Hepatocyte (in vitro differentiated cells): Measurements from ENCODE around the gene HEMK1. TPM values are rescaled to one million over a fixed set of nuclear protein-coding genes. Genes with fewer than 3 reads are reported as not detected.

ENCODE experiments used
- DNase-seq: peaks from one replicate; pipeline ENCODE4 v3.0.0-alpha.2; 2016; ENCODE audit warnings: low spot score
- H2AFZ ChIP-seq: fragments of 200-600 bp; sonication (generic); 2 replicates; pipeline ENCODE4 v1.6.0; 2016; ENCODE audit warnings: antibody characterized with exemption, mild to moderate bottlenecking
- H3K27ac ChIP-seq: fragments of 200-600 bp; sonication (generic); 2 replicates; pipeline ENCODE4 v1.5.1; 2016; ENCODE audit warnings: mild to moderate bottlenecking
- H3K27me3 ChIP-seq: fragments of 200-600 bp; sonication (generic); 2 replicates; pipeline ENCODE4 v1.6.1; 2016
- H3K36me3 ChIP-seq: fragments of 200-600 bp; sonication (generic); replicated peaks from 2 replicates; pipeline ENCODE4 v1.5.1; 2016; ENCODE audit warnings: low read depth; ENCODE audit not compliant: insufficient read depth
- H3K4me1 ChIP-seq: fragments of 200-600 bp; sonication (generic); 2 replicates; pipeline ENCODE4 v1.5.1; 2016; ENCODE audit warnings: mild to moderate bottlenecking, moderate library complexity; ENCODE audit not compliant: insufficient read depth
- H3K4me2 ChIP-seq: fragments of 200-600 bp; sonication (generic); 2 replicates; pipeline ENCODE4 v1.6.0; 2016
- H3K4me3 ChIP-seq: fragments of 200-600 bp; sonication (generic); 2 replicates; pipeline ENCODE4 v1.5.1; 2016; ENCODE audit warnings: mild to moderate bottlenecking
- H3K79me2 ChIP-seq: fragments of 200-600 bp; sonication (generic); 2 replicates; pipeline ENCODE4 v1.6.0; 2017; ENCODE audit warnings: mild to moderate bottlenecking
- H3K9me2 ChIP-seq: fragments of 200-600 bp; sonication (generic); replicated peaks from 2 replicates; pipeline ENCODE4 v1.6.0; 2017; ENCODE audit warnings: mild to moderate bottlenecking; ENCODE audit not compliant: insufficient read depth
- H3K9me3 ChIP-seq: fragments of 200-600 bp; sonication (generic); 2 replicates; pipeline ENCODE4 v1.5.1; 2016; ENCODE audit warnings: low read depth, mild to moderate bottlenecking
- H4K20me1 ChIP-seq: fragments of 200-600 bp; sonication (generic); 2 replicates; pipeline ENCODE4 v1.6.0; 2016; ENCODE audit warnings: mild to moderate bottlenecking; ENCODE audit not compliant: insufficient read depth, poor library complexity, severe bottlenecking
- EZH2 ChIP-seq: fragments of 200-600 bp; sonication (generic); IDR thresholded peaks from 2 replicates; pipeline ENCODE4 v1.6.1; 2016; ENCODE audit warnings: antibody characterized with exemption, mild to moderate bottlenecking, borderline replicate concordance
- EZH2phosphoT487 ChIP-seq: fragments of 200-600 bp; sonication (generic); IDR thresholded peaks from one replicate; pipeline ENCODE4 v1.6.1; 2018; ENCODE audit warnings: antibody characterized with exemption, mild to moderate bottlenecking, low read depth, moderate library complexity; ENCODE audit not compliant: unreplicated experiment, severe bottlenecking
- WGBS: methylation state at CpG from one replicate; pipeline ENCODE4 v1.1.6; 2016; ENCODE audit warnings: low lambda C conversion rate; ENCODE audit errors: missing lambda C conversion rate; 5-methylcytosine and 5-hydroxymethylcytosine counted together
- polyA plus RNA-seq: library from polyadenylated mRNA; unstranded; fragments of >200 nt; fragmentation: Nextera tagmentation; extraction: Ambion mirVana; gene quantifications from 2 replicates; pipeline ENCODE4 v1.2.1, GENCODE V29; 2016
- total RNA-seq: library from RNA; depleted of rRNA; stranded (reverse); fragments of >200 nt; gene quantifications from 2 replicates; pipeline ENCODE4 v1.2.3, GENCODE V29; 2014
- TF ChIP-seq, protein P1 (sequence below): fragments of 200-600 bp; sonication (generic); IDR thresholded peaks from 2 replicates; pipeline ENCODE4 v1.5.1; 2016; ENCODE audit warnings: antibody characterized with exemption, mild to moderate bottlenecking; ENCODE audit not compliant: poor library complexity

The HEMK1 gene
- total and polyA plus RNA-seq, 2 experiments from 2014 or later: 18.6 to 27.2 TPM

DNA sequence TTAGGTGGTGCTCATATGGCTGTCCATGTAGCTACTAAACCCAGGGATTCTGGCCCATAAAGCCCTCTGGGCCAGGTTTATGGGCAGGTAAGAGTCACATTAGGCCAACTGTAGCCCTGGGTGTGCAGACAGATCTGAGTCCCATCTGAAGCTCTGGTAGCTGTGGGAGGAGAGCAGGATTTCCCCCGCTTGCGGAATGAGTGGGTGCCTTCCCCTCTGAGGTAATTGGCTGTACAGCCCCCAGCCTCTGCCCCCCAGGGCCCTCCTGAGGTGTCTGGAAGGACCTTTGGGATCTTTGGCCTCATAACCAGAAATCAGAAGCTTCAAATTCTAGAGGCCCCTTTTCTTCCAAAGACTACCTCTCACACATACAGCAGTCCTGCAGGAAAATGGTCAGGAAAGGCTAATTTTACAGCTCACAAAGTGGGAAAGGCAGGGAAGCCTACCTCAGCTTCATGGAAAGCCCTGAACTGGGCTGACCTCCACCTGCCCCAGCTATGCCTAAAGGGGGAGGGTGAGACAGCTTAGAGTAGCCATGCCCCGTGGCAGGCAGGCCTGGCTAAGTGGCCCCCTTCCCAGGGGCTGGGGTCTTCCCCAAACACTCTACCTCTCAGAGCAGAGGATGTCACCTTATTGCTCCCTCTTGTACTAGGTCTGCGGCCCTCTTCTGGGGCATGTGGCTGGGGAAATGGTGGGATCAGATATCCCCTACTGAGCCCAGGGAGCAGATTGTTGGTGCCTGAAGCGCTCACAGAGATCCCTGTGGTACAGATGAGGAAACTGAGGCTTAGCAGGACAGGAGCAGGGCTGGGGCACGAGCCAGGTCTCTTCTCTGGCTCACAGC lies 16.8 kb downstream of the HEMK1 start:
- WGBS: 92% methylated on average over 6 of the region's 6 CpGs
- TF ChIP-seq EZH2phosphoT487 (no peak), EZH2 (no peak)
- TF ChIP-seq, protein P1, sequence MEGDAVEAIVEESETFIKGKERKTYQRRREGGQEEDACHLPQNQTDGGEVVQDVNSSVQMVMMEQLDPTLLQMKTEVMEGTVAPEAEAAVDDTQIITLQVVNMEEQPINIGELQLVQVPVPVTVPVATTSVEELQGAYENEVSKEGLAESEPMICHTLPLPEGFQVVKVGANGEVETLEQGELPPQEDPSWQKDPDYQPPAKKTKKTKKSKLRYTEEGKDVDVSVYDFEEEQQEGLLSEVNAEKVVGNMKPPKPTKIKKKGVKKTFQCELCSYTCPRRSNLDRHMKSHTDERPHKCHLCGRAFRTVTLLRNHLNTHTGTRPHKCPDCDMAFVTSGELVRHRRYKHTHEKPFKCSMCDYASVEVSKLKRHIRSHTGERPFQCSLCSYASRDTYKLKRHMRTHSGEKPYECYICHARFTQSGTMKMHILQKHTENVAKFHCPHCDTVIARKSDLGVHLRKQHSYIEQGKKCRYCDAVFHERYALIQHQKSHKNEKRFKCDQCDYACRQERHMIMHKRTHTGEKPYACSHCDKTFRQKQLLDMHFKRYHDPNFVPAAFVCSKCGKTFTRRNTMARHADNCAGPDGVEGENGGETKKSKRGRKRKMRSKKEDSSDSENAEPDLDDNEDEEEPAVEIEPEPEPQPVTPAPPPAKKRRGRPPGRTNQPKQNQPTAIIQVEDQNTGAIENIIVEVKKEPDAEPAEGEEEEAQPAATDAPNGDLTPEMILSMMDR: no peak

GRCh38 chr3:50586763-50587070 lies 17.4 kb downstream of the HEMK1 start:
- H3K4me3 ChIP-seq: no peak overlapping the region
- peaks cover 4% of the 10 kb centered on the region for H3K4me1 ChIP-seq
- no peak overlapping the region for H2AFZ ChIP-seq
- no peak for DNase-seq
- H3K9me3 ChIP-seq: no peaks in the 10 kb centered on the region
- H3K27ac ChIP-seq: no peak overlapping the region
- no peak overlapping the region for H3K4me2 ChIP-seq
- H4K20me1 ChIP-seq: no peaks in the 10 kb centered on the region
- 66% methylated on average over 3 of the region's 3 CpGs for WGBS
- no peaks in the 10 kb centered on the region for H3K79me2 ChIP-seq
- H3K9me2 ChIP-seq: no peaks in the 10 kb centered on the region
- TF ChIP-seq EZH2phosphoT487 (no peak), EZH2 (no peak)
- TF ChIP-seq, protein P1: no peak
- no peaks in the 10 kb centered on the region for H3K27me3 ChIP-seq
- no peaks in the 10 kb centered on the region for H3K36me3 ChIP-seq

More for the DNA sequence above, 16.8 kb downstream of the HEMK1 start:
- H3K4me3 ChIP-seq: no peak overlapping the region
- H3K36me3 ChIP-seq: no peaks in the 10 kb centered on the region
- H3K9me3 ChIP-seq: no peaks in the 10 kb centered on the region
- H2AFZ ChIP-seq: no peak overlapping the region
- peaks cover 4% of the 10 kb centered on the region for H3K4me1 ChIP-seq
- no peaks in the 10 kb centered on the region for H3K27me3 ChIP-seq
- DNase-seq: no peak
- H3K4me2 ChIP-seq: no peak overlapping the region
- H3K9me2 ChIP-seq: no peaks in the 10 kb centered on the region
- H3K79me2 ChIP-seq: no peaks in the 10 kb centered on the region
- H4K20me1 ChIP-seq: no peaks in the 10 kb centered on the region
- H3K27ac ChIP-seq: no peak overlapping the region

DNA sequence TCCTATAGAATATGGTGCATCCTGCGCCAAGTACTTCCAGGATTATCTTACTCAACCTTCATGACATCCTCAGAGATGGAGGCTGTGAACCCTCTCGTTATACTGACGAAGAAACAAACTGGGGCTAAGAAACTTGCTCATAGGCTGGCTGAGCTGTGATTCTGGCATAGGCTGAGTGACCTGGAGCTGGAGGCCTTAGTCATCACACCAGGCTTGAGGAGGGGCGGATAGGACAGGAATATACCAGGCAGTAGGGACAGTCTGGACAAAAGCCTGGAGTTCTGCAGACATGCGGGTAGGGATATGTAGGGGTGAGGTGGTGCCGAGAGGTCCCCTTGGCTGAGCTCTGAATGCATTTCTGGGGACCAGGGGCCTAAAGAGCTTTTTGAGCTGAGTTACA lies 18.1 kb downstream of the HEMK1 start:
- Histone ChIP-seq H3K79me2 (no peaks in the 10 kb centered on the region), H4K20me1 (no peaks in the 10 kb centered on the region), H3K4me3 (no peak overlapping the region), H3K27me3 (no peaks in the 10 kb centered on the region), H3K4me2 (no peak overlapping the region), H3K9me3 (no peaks in the 10 kb centered on the region), H3K36me3 (no peaks in the 10 kb centered on the region), H2AFZ (no peak overlapping the region), H3K4me1 (peaks cover 4% of the 10 kb centered on the region), H3K27ac (no peak overlapping the region), H3K9me2 (no peaks in the 10 kb centered on the region)
- TF ChIP-seq, protein P1: no peak
- TF ChIP-seq EZH2 (no peak), EZH2phosphoT487 (no peak)
- DNase-seq: no peak
- WGBS: 97% methylated on average over 6 of the region's 6 CpGs
